IMR-90 (cell line): ENCODE measurements around the gene NPLOC4. TPM values are rescaled to one million over a fixed set of nuclear protein-coding genes. Genes with fewer than 3 reads are reported as not detected.
A peak's percentile ranks its signal among the peaks of the same experiment; 100 is the strongest.

Experiments used
- ATAC-seq: fragments of 200-7000 bp; cut with Tn5 transposase; 2 replicates; pipeline ENCODE4 v1.9.1; 2020; ENCODE audit warnings: low read depth, mild to moderate bottlenecking, moderate library complexity
- BruUV-seq: library from RNA; stranded (reverse); fragments of 400-500 nt; replicated peaks from 2 replicates; lab custom pipeline; 2021; lab: Mats Ljungman, UMichigan
- CTCF ChIA-PET: fragments of 300-600 bp; formaldehyde crosslinking; extraction: SDS; loops from one replicate; lab custom pipeline; 2021; ENCODE audit warnings: antibody characterized with exemption; lab: Yijun Ruan, JAX
- POLR2A ChIA-PET: fragments of 300-600 bp; sonication (Branson Sonifier 250); formaldehyde crosslinking; loops from one replicate; lab custom pipeline; 2022; ENCODE audit warnings: antibody characterized with exemption; ENCODE audit not compliant: unreplicated experiment; lab: Charles Lee
- DNase-seq: peaks from one replicate; pipeline ENCODE4 v3.0.0; 2013
- H2AFZ ChIP-seq: replicated peaks from 2 replicates; pipeline ENCODE3; 2013; ENCODE audit warnings: low read length, mild to moderate bottlenecking; ENCODE audit not compliant: poor library complexity
- H2AK5ac ChIP-seq: 2 replicates; pipeline ENCODE4 v1.6.1; 2013; ENCODE audit warnings: low read depth, low read length, inconsistent platforms
- H2AK9ac ChIP-seq: replicated peaks from 2 replicates; pipeline ENCODE3; 2013; ENCODE audit warnings: mild to moderate bottlenecking, low read depth, low read length, moderate library complexity; ENCODE audit not compliant: poor library complexity
- H2BK120ac ChIP-seq: 2 replicates; pipeline ENCODE4 v1.6.1; 2013; ENCODE audit warnings: low read depth, low read length, inconsistent platforms
- H2BK15ac ChIP-seq: 3 replicates; pipeline ENCODE4 v1.6.1; 2013; ENCODE audit warnings: low read depth, low read length, inconsistent platforms
- H2BK20ac ChIP-seq: 2 replicates; pipeline ENCODE4 v1.6.1; 2013; ENCODE audit warnings: low read depth, mild to moderate bottlenecking, inconsistent platforms, low read length, moderate library complexity
- H2BK5ac ChIP-seq: 2 replicates; pipeline ENCODE4 v1.6.1; 2013; ENCODE audit warnings: mild to moderate bottlenecking, low read depth, low read length, inconsistent platforms; ENCODE audit not compliant: poor library complexity, severe bottlenecking
- H3K14ac ChIP-seq: replicated peaks from 2 replicates; pipeline ENCODE4 v1.6.1; 2013; ENCODE audit warnings: low read depth, low read length, inconsistent platforms
- H3K18ac ChIP-seq: 2 replicates; pipeline ENCODE4 v1.6.1; 2013; ENCODE audit warnings: low read depth, low read length, control low read depth
- H3K23ac ChIP-seq: 2 replicates; pipeline ENCODE4 v1.6.1; 2013; ENCODE audit warnings: low read depth, low read length, inconsistent platforms
- H3K27ac ChIP-seq: 2 replicates; pipeline ENCODE4 v1.5.1; 2013; ENCODE audit warnings: mild to moderate bottlenecking, control low read depth, low read length; ENCODE audit not compliant: insufficient read depth
- H3K27me3 ChIP-seq: 2 replicates; pipeline ENCODE4 v1.6.1; 2013; ENCODE audit warnings: low read length; ENCODE audit not compliant: control insufficient read depth, insufficient read depth
- H3K36me3 ChIP-seq: 2 replicates; pipeline ENCODE4 v1.6.1; 2013; ENCODE audit warnings: low read length, mixed read lengths; ENCODE audit not compliant: control insufficient read depth, insufficient read depth
- H3K4ac ChIP-seq: 2 replicates; pipeline ENCODE4 v1.6.1; 2013; ENCODE audit warnings: low read depth, low read length, inconsistent platforms
- H3K4me1 ChIP-seq: 2 replicates; pipeline ENCODE4 v1.6.1; 2013; ENCODE audit warnings: low read length, mixed read lengths; ENCODE audit not compliant: control insufficient read depth, insufficient read depth
- H3K4me2 ChIP-seq: 2 replicates; pipeline ENCODE4 v1.6.1; 2013; ENCODE audit warnings: low read depth, mild to moderate bottlenecking, control low read depth, low read length, moderate library complexity
- H3K4me3 ChIP-seq: 2 replicates; pipeline ENCODE4 v1.5.1; 2013; ENCODE audit warnings: low read depth, mild to moderate bottlenecking, control low read depth, low read length, moderate library complexity; ENCODE audit not compliant: insufficient read depth
- H3K56ac ChIP-seq: 2 replicates; pipeline ENCODE4 v1.6.1; 2013; ENCODE audit warnings: low read length, inconsistent platforms; ENCODE audit not compliant: insufficient read depth; ENCODE audit errors: extremely low read depth
- H3K79me1 ChIP-seq, 2 experiments: 2 replicates each; pipeline ENCODE4 v1.6.1; 2013; ENCODE audit warnings: low read length in 2 of 2, inconsistent platforms in 1 of 2, low read depth in 1 of 2
- H3K9ac ChIP-seq: 2 replicates; pipeline ENCODE4 v1.6.1; 2013; ENCODE audit warnings: low read depth, low read length, control low read depth
- H3K9me1 ChIP-seq: 2 replicates; pipeline ENCODE4 v1.6.1; 2013; ENCODE audit warnings: low read length, inconsistent platforms; ENCODE audit not compliant: insufficient read depth
- H3K9me3 ChIP-seq: 2 replicates; pipeline ENCODE4 v1.6.1; 2013; ENCODE audit warnings: low read length; ENCODE audit not compliant: control insufficient read depth, insufficient read depth
- H4K20me1 ChIP-seq: 2 replicates; pipeline ENCODE4 v1.6.1; 2013; ENCODE audit warnings: low read length, inconsistent platforms; ENCODE audit not compliant: insufficient read depth
- H4K5ac ChIP-seq: 2 replicates; pipeline ENCODE4 v1.6.1; 2013; ENCODE audit warnings: mild to moderate bottlenecking, low read depth, low read length, control low read depth
- H4K8ac ChIP-seq, 2 experiments: 2 replicates each; pipeline ENCODE4 v1.6.1; 2013; ENCODE audit warnings: low read depth in 2 of 2, low read length in 2 of 2, control low read depth in 1 of 2, inconsistent platforms in 1 of 2
- H4K91ac ChIP-seq: 2 replicates; pipeline ENCODE4 v1.6.1; 2013; ENCODE audit warnings: low read depth, low read length, inconsistent platforms; ENCODE audit not compliant: insufficient read depth
- CEBPB ChIP-seq: IDR thresholded peaks from 2 replicates; pipeline ENCODE4 v1.6.1; 2012; ENCODE audit warnings: low read depth, low read length, improper control_type of control experiment
- CHD1 ChIP-seq: IDR thresholded peaks from 2 replicates; pipeline ENCODE4 v1.6.1; 2012; ENCODE audit warnings: low read depth, low read length, improper control_type of control experiment
- ELK1 ChIP-seq: fragments of 150-350 bp; IDR thresholded peaks from 2 replicates; pipeline ENCODE4 v1.6.1; 2016; ENCODE audit warnings: low read depth, mild to moderate bottlenecking, low read length, moderate library complexity, borderline replicate concordance
- FOS ChIP-seq: fragments of 150-350 bp; IDR thresholded peaks from 2 replicates; pipeline ENCODE4 v1.6.1; 2016; ENCODE audit warnings: low read depth, low read length
- MAFK ChIP-seq: IDR thresholded peaks from 2 replicates; pipeline ENCODE4 v1.6.1; 2012; ENCODE audit warnings: low read depth, low read length, improper control_type of control experiment
- MXI1 ChIP-seq: IDR thresholded peaks from 2 replicates; pipeline ENCODE4 v1.6.1; 2012; ENCODE audit warnings: low read depth, mild to moderate bottlenecking, low read length, moderate library complexity, borderline replicate concordance
- NFE2L2 ChIP-seq: fragments of 150-350 bp; IDR thresholded peaks from 2 replicates; pipeline ENCODE4 v1.6.1; 2016; ENCODE audit warnings: low read depth, mild to moderate bottlenecking, low read length
- POLR2A ChIP-seq: IDR thresholded peaks from 2 replicates; pipeline ENCODE4 v1.6.1; 2012; ENCODE audit warnings: mild to moderate bottlenecking, low read depth, low read length
- RAD21 ChIP-seq: IDR thresholded peaks from 2 replicates; pipeline ENCODE4 v1.6.1; 2012; ENCODE audit warnings: low read length, improper control_type of control experiment
- RFX5 ChIP-seq: IDR thresholded peaks from 2 replicates; pipeline ENCODE4 v1.8.0; 2012; ENCODE audit warnings: low read depth, mild to moderate bottlenecking, low read length, moderate library complexity
- SMC3 ChIP-seq: fragments of 150-350 bp; IDR thresholded peaks from 2 replicates; pipeline ENCODE4 v1.6.1; 2016; ENCODE audit warnings: low read depth, mild to moderate bottlenecking, antibody characterized with exemption, low read length, moderate library complexity
- USF2 ChIP-seq: fragments of 150-350 bp; IDR thresholded peaks from 2 replicates; pipeline ENCODE4 v1.6.1; 2017; ENCODE audit warnings: mild to moderate bottlenecking, antibody characterized with exemption, low read length, low read depth
- WGBS, 2 experiments: methylation state at CpG; one replicate each; pipeline versions ENCODE4 v1.1.5 to v1.1.7; 2013; ENCODE audit warnings: missing lambda C conversion rate in 2 of 2; ENCODE audit not compliant: insufficient read length in 1 of 2; ENCODE audit errors: extremely low coverage in 2 of 2; 5-methylcytosine and 5-hydroxymethylcytosine counted together
- dilution Hi-C: fragments of 300-500 bp; cut with HindIII; formaldehyde crosslinking; loops from one replicate; pipeline ENCODE4 v1.14.3; 2018; ENCODE audit warnings: low sequenced_read_pairs; ENCODE audit not compliant: unreplicated experiment
- in situ Hi-C: fragments of 300-500 bp; cut with MboI; formaldehyde crosslinking; loops from 3 replicates; pipeline ENCODE4 v1.14.3; 2019; ENCODE audit warnings: low sequenced_read_pairs, inconsistent platforms, mixed read lengths
- intact Hi-C: fragments of 100-400 bp; cut with micrococcal nuclease; formaldehyde crosslinking; loops from 2 replicates; pipeline ENCODE4 v1.10.0; 2022
- polyA plus RNA-seq, 3 experiments: library from polyadenylated mRNA; depleted of rRNA; stranded (reverse); fragments of >200 nt; gene quantifications; 2 replicates each; pipeline ENCODE4 v1.2.3, GENCODE V29; 2012; ENCODE audit warnings: low replicate concordance in 1 of 3
- total RNA-seq: library from RNA; depleted of rRNA; stranded (reverse); fragments of >200 nt; gene quantifications from 2 replicates; pipeline ENCODE4 v1.2.3, GENCODE V29; 2012

Gene NPLOC4
- total and polyA plus RNA-seq, 2 of the 4 experiments (the other 2 are of a cell fraction): 70.4 to 78.3 TPM

GRCh38 chr17:81518113-81518784 lies 118.7 kb downstream of the NPLOC4 start (continued):
- no peak for TF ChIP-seq USF2

- Histone ChIP-seq H4K8ac (no peak overlapping the region; a peak in 1 of 4 replicates), H3K36me3 (no peaks in the 10 kb centered on the region; the same call in 1 of the 2 replicates), H3K4me3 (no peak overlapping the region), H3K79me1 (peaks cover 6 to 45% of the 10 kb centered on the region in 2 experiments; a peak in 3 of 4 replicates), H2BK5ac (no peak overlapping the region), H4K91ac (no peak overlapping the region), H4K20me1 (peaks cover 44% of the 10 kb centered on the region), H2BK120ac (no peak overlapping the region), H3K9ac (peak overlapping the region; percentile 24; the same call in 1 of the 2 replicates), H3K4me1 (peaks cover 34% of the 10 kb centered on the region), H3K27me3 (no peaks in the 10 kb centered on the region), H3K27ac (no peak overlapping the region; the same call in 1 of the 2 replicates), H3K9me1 (peaks cover 4% of the 10 kb centered on the region; the same call in 1 of the 2 replicates), H2BK20ac (no peak overlapping the region), H3K9me3 (no peaks in the 10 kb centered on the region), H3K14ac (peak overlapping the region; percentile 56; the same call in 1 of the 2 replicates), H2AFZ (peak overlapping the region; percentile 67), H3K56ac (no peak overlapping the region), H4K5ac (no peak overlapping the region), H3K4me2 (no peak overlapping the region; the same call in 1 of the 2 replicates), H2AK5ac (peak overlapping the region; percentile 61), H3K23ac (peak overlapping the region; percentile 72), H2AK9ac (peak overlapping the region; percentile 87), H2BK15ac (no peak overlapping the region), H3K18ac (no peak overlapping the region), H3K4ac (peak overlapping the region; percentile 22)
- dilution Hi-C loops (no loop called here), intact Hi-C loops (no loop called here), in situ Hi-C loops (no loop called here)
- ChIA-PET CTCF (no interaction called here), POLR2A (interaction anchor here (1.8 kb wide), 1 partner anchor 9 kb away, joined by 6 read pairs; no protein-coding TSS in a partner anchor)
- DNase-seq: no peak
- no TSS peak for BruUV-seq
- no peak for ATAC-seq
- WGBS, 2 experiments: 71% methylated on average over 10 of the region's 24 CpGs; no CpG with 5 or more reads in 1 of the 2 experiments
- TF ChIP-seq CEBPB (no peak), MAFK (no peak), RAD21 (no peak), MXI1 (no peak), CHD1 (no peak), RFX5 (no peak), NFE2L2 (no peak), USF2 (no peak), SMC3 (no peak), FOS (no peak), ELK1 (no peak), POLR2A (no peak)
Measured at GRCh38 chr17:81517339-81518112, 119.4 kb downstream of the NPLOC4 start.
